NCI-H2081 treated with DMSO at 0.1 percent for 48 hours (cell line): ENCODE measurements around the gene ARF1.

Experiments used
- DNase-seq: peaks from one replicate; lab custom pipeline; 2025; lab: John Stamatoyannopoulos, UW

ARF1 gene

GRCh38 chr1:228071839-228072657 lies 10.5 kb upstream of the ARF1 start:
- no peak for DNase-seq

GRCh38 chr1:228072658-228073043 lies 9.9 kb upstream of the ARF1 start:
- no peak for DNase-seq

GRCh38 chr1:228073061-228073856 lies 9.2 kb upstream of the ARF1 start:
- no peak for DNase-seq

DNA sequence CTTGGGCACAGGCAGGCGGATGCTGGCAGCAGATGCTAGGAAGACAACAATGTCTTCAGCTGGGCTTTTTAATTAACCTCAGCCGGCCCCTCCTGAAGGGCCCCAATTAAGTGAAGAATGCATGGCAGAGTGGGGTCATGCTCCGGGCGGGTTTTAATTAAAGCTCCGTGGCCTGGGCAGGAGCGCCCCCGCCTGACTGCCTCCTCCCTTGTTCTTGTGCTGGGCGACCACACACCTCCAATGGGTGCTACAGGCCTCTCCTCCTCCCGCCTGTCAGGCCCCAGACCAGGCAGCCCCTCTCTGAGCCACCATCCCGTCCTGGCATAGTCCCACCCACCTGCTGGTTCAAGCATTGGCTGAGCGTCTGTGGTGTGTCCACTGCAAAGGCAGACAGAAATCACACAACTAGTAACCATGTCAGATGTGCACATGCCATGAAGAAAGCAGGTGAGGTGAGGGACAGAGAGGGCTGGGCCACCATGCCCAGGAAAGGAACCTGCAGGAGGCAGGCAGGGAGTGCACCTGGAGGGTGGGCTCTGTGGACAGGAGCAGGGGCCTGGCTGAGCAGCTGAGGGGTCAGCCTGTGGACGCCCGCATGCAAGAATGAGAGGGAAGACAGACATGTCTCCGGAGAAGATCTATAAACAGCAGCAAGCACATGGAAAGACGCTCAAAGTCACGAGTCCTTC lies 8.5 kb upstream of the ARF1 start:
- DNase-seq, result no peak

DNA sequence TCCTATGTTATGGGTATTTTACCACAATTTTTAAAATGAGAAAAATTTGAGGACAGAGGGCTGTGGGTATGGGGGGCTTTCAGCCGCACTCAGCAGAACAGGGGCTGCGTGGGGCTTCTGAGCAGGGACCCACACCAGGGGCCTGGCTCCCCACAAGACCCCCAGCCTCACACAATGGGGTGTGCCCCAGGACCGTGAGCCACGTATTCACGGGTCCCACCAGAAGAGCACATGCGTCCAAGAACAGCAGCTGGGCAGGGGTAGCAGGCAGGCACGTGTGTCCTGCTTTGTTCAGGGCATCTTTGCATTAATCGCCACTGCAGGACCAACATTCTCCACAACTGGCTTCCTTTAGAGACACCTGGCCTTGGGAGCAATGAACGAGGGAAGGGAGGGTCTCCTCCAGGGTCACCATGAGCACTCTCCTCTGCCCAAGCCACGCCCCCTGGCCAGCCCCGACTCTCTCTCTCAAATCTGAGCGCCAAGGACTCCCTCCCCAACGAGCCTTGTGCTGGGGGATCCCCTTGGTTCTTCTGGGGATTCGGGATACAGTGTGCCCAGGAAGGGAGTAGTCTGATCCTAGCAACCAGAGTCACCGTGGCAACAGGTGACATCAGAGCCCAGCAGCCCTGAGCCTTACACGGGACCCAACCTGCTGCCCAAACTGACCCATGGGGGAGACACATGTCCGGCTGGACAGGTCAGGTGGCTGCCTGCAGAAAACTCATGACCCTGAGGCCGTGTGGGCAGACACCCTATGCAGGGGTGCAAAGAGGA lies 7.4 kb upstream of the ARF1 start:
- DNase-seq, result no peak

DNA sequence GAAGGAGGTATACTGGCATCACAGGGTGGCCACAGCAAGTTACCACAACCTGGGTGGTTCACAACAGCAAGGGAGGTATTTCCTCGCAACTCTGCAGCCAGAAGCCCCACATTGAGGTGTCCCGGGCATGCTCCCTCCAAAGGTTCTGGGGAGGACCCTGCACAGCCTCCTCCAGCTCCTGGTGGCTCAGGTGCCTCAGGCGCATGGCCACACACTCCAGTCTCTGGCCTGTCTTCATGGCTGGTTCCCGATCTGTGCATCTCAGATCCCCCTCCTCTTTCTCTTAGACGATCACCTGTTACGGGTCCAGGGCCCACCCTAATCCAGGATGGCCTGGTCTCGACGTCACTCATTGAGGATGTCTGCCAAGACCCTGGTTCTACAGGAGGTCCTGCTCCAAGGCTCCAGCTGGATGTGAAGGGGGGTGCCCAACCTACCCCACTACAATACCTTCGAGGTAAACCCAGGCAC lies 6.7 kb upstream of the ARF1 start:
- no peak for DNase-seq

DNA sequence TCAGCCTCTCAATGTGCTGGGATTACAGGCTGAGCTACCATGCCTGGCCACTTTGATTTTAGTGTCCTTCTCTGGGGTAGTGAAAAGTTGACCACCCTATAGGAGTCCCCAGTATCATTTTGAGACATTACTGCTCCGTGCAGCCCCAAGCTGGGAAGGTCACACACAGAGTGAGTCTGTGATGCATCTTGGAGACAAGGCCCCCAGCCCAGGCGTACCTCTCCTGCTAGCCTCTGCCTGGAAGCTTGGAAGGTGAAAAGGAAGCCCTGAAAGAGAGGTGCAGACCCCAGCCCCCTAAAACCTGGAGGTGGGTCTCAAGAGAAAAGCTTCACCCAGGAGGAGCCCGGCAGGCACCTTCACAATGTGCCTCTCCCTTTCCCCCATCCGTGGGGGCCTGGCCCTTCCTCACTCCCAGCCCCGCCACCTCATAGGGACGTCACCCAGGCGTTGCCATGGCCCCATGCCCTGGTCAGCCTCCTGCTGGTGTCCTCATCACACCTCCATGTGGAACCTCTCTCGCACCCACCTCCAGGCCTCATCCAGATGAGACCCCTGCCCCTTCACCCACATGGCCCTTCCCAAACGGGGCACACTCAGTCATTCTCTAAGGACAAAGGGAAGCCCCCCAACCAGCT lies 5.6 kb upstream of the ARF1 start:
- DNase-seq, result no peak

GRCh38 chr1:228077565-228078330 lies 4.8 kb upstream of the ARF1 start:
- DNase-seq, result no peak

- DNase-seq, result no peak
Measured at GRCh38 chr1:228079013-228079412, 3.5 kb upstream of the ARF1 start.

- no peak for DNase-seq
Measured at GRCh38 chr1:228079601-228080263, 2.8 kb upstream of the ARF1 start.

- no peak for DNase-seq
Measured at GRCh38 chr1:228081144-228081543, 1.4 kb upstream of the ARF1 start.

DNA sequence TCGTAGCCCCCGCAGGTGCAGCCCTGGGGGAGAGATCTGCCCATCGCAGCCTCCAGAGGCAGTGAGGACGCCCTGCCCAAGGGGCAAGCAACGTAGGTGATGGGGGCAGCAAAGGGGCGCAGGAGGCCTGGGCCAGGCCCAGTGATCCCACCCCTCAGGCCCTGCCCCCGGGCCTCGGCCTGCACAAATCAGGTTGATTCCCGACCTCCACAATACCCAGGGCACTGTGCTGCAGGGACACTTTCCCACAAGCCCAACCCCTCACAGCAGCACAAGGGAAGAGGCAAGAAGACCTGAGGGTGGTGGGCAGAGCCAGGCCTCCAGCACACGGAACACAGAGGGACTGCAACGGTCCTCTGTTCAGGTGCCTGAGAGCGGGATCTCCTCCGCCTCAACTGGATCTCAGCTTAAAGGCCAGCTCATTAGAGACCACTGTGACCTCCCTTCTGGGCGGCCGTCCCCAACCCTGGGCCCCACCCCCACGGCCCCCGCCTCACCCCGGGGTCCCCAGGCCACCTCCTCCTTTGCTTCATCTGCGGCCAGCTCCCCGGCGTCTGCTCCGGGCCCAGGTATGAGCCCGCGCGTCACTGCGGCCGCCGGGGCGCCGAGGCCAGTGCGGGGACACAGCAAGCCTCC lies 812 bp upstream of the ARF1 start:
- DNase-seq, result no peak

DNA sequence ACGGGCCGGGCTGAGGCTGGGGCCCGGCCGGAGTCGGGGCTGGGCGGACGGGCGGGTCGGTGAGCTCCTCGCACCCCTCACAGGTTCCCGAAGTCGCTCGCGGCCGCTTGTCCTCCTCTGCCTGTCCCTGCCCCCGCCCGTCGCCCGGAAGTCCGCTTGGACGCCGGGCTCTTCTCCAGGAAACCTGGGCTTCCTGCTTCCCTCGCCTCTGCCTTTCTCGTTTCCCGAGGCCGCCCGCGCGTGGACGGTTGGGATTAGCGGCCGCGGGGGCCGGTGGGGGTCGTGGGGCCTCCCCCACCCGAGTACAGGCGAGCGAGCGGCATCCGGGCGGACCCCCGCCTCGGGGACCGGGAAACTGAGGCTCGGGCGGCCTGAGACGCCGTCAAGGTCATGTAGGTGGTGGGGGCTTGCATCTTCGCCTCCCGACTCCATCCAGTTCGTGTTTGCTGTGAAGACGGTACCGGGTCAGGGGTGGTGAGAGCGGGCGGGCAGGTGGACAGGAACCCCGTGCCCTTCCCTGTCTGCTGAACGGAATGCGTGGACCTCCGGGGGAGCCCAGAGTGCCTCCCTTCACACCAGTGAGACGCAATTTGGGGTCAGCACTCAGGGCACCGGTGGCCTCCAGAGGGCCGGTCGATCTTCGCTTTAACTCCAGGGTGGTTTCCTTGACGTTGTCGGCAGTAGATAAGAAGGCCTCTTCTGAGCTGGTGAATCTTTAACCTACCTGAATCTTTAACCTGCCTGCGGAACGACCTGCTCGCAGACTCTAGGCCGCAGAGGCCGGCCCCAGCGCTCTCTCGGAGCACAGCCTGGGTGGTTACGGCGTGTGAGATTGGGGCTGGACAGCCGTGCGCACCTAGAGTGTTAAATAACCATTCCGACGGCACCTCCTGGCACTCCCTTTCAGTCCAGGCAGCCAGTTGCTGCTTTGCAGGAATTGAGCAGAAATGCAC lies 686 bp downstream of the ARF1 start:
- DNase-seq, result no peak

DNA sequence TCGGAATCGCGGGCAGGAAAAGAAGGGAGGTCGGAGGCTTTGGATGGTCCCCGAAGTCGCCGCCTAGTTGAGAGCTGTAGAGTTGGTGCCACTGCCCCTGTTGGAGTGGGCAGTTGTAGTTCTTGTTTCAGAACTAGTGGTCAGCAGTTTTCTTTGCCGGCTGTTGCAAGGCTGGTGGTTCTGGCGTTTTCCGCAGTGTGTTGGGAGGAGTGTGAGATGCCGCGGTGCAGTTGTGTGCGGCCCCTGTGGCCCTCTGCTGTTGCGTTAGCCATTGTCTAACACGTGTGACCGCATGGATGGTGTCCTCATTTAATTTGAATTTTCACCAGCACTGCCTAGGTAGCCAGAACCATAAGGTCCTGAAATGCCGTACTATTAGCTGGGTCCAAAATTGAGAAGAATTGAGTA lies 1.4 kb downstream of the ARF1 start:
- DNase-seq, result no peak

DNA sequence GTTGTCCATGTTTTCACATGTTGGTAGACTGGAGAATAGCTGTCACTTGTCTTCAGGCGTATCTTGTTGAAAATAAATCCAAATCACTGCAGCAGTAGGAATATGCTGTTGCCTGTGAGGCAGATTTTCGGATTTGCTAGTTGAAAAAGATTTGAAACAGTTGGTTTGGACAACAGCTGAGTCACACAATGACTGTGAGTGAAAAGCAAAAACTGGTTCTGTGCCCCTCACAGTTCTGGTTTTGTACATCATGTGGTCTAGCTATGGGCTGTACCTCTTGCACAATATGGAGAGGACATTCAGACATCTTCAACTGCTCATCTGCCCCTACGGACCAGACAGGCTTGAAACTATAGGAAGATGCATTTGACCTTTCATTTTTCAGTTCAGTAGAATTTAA lies 1.8 kb downstream of the ARF1 start:
- DNase-seq, result no peak

DNA sequence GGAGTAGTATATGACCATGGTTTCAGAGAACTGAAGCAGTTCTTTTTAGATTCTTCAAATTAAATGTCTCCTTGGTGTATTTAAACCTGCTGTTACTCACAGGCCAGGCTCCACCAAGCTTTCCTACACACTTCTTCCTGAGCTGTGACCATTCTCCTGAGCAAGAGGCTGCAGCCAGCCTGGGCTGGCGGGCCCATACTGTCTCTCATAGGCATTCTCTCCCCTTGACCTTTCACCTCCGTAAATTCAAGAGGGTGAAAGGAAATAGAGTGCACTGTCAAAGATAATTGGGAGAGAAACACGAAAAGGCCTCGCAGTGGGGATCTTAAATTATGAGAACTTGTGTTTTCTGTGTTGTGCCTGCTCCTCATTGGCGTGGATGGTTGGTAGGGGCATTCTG lies 2.3 kb downstream of the ARF1 start:
- no peak for DNase-seq

DNA sequence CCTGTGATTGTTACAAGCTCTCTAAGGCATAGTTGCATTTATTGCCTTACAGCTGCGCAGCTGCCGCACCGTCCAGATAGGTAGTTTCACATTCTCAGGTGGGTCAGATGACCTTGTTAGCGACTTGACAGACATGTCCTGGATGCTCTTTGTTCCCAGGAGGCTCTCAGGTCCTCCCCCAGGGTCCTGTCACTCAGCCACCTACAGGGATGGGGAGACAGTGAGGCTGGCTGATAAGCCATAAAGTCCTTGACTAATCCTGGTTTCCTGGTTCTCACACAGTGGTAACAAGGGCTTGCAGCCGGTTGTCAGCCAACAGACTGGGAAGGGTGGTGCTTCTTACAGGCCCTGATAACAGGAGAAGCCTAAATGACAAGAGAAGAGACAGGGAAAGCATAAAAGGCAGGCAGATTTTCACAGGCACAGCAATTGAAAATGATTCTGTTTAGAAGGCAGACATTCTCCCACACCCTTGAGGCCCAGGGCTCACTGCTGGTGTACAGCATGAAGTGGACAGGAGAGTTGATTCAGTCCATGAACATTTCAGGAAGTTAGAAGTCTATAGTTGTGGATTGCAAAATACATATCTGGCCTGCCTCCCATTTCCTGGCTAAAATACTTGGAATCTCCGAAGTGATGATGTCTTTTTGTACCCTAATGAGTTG lies 2.9 kb downstream of the ARF1 start:
- no peak for DNase-seq

DNA sequence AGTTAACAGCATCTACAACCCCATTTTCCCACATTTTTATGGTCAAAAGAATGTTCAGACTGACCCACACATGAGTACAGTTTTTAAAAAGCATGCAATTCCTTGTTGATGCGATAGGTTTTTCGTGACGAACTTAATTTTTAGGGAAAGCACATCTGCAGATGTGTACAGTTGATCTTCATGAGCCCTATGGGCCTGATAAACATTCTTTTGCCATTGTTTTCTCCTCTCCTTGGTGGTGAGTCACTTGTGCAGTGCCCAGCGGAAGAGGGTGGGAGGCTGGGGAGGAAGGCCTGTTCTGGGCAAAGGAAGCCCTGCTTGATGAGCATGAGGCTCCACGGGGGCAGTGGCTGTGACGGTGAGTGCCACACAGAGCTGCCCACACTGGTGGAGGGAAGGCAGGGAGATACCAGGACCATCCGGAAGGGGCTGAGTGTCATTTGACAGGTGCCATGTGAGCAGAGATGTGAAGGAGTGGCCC lies 5.3 kb downstream of the ARF1 start:
- no peak for DNase-seq
